A673 (cell line): ENCODE results near the gene PMM2.
A peak's percentile ranks its signal among the peaks of the same experiment; 100 is the strongest.

Experiments
- CTCF ChIP-seq: fragments of 300-800, 200-600 bp; sonication (generic); conservative IDR thresholded peaks from 2 replicates; pipeline ENCODE4 v1.5.1; 2017; ENCODE audit warnings: low read depth, mild to moderate bottlenecking, antibody characterized with exemption, low read length, moderate library complexity, mixed read lengths
- EZH2 ChIP-seq: fragments of 200-600 bp; sonication (generic); IDR thresholded peaks from 2 replicates; pipeline ENCODE4 v1.6.1; 2017; ENCODE audit warnings: borderline replicate concordance, low read depth, mild to moderate bottlenecking, mixed read lengths, antibody characterized with exemption, low read length; ENCODE audit not compliant: poor library complexity, severe bottlenecking

- TF ChIP-seq CTCF (peak; percentile 31; the same call in 1 of the 2 replicates), EZH2 (no peak)
Observed at GRCh38 chr16:8872967-8873865, 75.6 kb downstream of the PMM2 start.
